ENCODE data around the gene WTAP.
"Not testable (repeated sequence)": the region's sequence is repeated elsewhere in the genome, so short reads cannot be mapped to it uniquely, and the experiment has no call there.

Gene WTAP

DNA sequence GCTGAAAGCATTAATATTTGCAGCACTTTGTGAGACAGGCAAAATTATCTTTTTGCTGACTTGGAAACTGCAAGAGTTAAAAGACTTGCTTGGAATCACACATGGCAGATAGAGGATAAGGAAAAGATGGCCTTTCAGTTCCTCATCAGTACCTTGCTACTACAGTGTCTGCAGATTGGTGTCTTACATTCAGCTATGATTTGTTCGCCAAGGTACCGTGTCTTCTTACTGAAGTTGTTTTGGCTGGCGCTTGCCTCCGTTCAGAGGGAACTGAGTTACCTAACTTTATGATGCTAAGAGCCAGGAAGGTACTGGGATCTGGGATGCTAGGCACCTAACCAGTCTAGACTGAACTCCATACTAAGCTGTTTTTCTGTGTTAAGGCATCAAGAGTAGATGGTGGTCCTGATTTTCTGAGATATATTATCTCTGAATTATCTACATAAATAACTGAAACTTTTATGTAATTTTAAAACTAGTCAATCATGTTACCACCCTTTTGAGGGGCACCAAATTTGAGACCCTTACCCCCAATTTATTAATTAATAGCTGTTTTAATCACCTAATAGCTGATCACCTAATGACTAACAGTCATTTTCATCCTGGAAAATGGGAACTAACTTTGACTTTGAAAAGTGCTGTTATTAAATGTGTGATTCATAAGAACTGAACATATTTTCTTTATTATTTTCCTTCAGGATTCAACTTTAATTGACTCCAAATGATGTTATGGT is 2.5 kb downstream of the WTAP start:
- DNase-seq, result no peak

DNA sequence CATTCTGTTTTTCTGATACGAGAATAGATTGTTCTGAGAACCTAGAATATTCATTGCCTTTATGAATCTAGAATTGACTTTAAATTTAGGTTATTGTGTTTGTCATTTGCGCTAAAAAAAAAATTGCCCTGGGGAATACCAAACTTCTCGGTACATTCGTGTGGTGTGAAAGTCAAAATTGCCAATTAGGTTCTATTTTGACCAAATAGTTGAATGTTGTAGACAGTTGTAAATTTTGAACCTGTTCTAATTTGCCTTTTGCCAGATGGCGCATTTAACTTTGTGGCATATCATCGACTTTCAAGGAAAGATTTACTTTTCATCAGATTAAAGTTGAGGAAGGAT is 3.0 kb downstream of the WTAP start:
- no peak for DNase-seq

DNA sequence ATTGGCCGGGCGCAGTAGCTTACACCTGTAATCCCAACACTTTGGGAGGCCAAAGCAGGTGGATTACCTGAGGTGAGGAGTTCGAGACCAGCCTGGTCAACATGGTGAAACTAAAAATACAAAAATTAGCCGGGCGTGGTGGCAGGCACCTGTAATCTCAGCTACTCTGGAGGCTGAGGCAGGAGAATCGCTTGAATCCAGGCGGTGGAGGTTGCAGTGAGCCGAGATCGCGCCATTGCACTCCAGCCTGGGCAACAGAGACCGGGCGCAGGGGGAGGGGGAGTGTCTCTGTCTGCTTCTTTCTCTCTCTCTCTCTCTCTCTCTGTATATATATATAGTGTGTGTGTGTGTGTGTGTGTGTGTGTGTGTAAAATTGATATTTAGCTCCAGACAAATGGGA is 5.2 kb downstream of the WTAP start:
- DNase-seq, result not testable (repeated sequence)

DNA sequence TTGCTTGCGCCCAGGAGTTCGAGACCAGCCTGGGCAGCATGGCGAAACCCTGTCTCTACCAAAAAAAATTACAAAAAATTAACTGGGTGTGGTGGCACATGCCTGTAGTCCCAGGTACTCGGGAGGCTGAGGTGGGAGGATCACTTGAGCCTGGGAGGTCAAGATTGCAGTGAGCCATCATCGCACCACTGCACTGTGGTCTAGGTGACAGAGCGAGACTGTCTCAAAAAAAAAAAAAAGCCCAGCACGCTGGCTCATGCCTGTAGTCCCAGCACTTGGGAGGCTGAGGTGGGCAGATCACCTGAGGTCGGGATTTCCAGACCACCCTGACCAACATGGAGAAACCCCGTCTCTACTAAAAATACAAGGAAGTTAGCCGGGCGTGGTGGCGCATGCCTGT is 6.1 kb downstream of the WTAP start:
- DNase-seq, result not testable (repeated sequence)

DNA sequence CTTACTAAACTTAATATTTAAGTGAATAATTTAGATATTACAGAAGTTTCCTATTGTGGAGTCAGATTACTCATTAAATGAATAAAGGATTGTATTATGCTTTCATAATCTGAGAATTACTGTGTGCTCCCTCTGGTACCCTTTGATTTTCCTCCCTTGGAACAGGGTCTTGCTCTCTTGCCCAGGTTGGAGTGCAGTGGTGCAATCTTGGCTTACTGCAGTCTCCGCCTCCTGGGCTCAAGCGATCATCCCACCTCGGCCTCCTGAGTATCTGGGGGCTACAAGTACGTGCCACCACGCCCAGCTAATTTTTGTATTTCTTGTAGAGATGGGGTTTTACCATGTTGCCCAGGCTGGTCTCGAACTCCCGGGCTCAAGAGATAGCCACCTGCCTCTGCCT is 9.6 kb downstream of the WTAP start:
- DNase-seq, result no peak

DNA sequence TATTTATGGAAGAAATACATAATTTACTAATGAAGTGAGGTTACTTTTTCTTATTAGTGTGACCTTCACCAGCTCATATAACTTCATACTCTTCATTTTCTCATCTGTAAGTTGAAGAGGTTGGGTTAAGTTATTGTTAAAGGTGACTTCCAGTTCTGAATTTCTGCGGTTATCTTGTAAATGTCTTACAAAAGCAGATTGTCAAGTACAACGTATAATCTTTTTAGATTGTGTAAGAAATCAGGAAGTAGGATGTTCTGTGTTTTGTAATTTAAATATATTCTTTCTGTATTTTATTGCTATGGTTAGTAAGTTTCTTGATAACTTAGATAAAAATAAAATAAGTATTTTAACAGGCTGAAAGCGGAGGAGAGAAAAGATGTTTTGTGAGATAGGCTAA is 12.0 kb downstream of the WTAP start:
- no peak for DNase-seq

DNA sequence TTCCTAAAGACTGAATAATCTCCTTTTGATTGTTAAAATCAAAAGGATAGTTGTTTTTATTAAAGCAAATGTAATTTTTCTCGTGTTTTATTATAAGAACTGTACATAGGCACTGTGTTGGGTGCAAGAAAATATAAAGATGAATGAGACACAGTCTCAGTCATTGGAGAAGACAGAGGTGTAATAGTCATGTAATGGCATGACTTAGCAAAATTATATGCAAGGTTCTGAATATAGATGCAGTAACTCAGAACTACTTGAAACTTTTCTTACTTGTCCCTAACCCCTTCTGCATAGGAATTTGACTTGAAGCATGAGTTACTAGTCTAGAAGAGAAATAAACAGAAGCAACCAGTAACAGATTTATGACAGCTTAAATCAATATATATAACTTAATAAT is 14.9 kb downstream of the WTAP start:
- DNase-seq, result no peak

DNA sequence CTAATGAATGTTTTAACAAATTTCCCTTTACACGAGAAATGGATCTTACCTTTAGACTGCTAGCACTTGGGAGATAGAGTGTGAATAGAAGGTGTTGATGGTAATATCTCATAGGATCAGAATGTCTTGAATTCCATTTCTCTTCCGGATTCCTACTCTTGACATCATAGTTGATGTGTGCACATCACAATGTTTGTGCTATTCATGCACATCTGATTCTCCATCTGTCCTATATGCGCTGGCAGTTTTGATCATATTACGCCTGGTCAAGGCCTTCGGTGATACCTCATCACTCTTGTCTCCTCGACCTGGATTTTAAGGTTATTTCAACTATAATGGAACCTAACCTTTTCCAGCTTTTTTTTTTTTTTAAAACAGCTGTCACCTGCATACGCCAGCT is 17.8 kb downstream of the WTAP start:
- DNase-seq, result no peak

DNA sequence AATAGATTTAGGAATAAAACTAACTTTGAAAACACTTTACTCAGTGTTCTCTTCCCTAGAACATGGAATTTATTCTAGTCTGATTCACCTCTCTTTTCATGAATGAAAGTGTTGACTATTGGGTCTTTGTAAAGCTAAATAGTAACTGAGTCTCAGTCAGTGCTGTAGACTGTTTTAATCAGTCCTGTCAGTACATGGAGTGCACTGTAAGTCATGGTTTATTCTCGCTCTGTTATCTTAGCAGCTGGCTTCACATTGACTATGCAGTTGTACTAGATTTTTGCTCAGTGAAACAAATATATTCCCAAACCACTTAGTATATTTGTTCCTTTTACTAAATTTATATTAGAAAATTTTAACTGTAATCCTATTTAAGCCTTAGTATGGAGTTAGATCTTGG is 19.5 kb downstream of the WTAP start:
- DNase-seq, result no peak

DNA sequence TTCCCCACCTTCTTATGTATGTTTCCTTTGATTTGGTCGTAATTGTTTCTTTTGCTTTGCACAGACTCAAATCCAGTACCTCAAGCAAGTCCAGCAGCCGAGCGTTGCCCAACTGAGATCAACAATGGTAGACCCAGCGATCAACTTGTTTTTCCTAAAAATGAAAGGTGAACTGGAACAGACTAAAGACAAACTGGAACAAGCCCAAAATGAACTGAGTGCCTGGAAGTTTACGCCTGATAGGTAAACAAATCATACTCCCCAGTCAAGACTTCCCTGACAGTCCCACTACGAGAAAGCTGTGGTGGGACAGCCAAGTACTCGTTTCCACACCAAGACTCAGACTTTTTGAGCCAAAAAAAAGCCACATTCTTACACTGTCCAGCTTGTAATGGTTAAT is 20.8 kb downstream of the WTAP start:
- not testable (repeated sequence) for DNase-seq

DNA sequence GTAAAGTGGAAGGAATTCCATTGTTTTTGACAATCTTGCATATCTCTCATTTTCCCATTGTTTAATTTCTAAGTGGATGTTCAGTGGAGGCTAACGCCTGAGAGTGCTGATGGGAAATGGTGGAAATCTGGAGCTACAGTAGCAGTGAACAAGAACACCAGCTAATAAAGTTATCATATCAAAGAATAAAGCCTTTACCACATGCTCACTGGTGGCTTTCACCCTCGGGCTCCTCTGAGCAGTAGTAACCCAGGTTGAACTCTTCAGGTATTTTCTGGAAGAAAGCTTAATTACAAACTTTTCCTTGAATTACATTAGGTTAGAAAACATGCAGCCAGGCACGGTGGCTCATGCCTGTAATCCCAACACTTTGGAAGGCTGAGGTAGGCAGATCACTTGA is 24.1 kb downstream of the WTAP start:
- DNase-seq, result no peak

DNA sequence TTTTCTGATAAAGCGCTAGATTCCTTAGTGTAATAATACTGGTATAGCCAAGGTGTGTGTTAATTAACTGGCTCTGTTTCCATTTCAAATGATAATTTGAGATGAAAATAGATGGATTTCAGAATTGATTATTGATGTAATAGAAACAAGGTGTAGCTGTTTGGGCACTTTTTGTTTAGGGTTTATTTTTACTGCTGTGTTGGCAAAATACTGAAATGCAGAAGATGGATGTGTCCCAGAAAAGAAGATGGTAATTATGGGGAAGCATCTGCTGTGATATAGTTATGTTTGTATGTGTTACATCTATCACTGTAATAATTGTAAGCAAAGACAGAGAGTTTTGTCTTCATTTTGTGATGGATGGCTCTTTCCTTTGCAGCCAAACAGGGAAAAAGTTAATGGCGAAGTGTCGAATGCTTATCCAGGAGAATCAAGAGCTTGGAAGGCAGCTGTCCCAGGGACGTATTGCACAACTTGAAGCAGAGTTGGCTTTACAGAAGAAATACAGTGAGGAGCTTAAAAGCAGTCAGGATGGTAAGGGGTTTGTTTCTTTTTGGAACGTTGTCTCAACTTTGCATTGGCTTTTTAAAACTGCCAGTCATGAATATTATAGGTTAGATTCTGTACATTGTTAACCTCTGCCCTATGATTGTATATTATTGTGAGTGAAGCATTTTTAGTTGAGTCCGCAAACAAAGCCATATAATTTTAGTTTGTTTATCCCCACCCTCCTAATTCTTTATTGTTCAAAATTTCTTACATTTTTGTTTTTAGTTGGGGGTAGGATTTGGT is 26.0 kb downstream of the WTAP start:
- DNase-seq, result no peak

DNA sequence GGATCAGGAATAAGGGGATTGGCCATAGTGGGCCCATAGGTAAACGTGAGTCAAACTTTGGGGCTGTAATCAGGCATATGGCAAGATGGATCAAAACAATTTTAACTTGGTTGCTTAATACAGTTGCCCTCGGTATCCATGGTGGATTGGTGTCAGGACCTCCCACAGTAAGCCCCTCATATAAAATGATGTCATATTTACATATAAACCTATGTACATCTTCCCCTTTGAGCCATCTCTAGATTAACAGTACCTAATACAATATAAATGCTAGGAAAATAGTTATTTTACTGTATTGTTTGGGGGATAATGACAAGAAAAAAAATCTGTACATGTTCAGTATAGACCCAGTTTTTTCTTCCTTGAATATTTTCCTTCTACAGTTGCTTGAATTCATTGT is 27.1 kb downstream of the WTAP start:
- no peak for DNase-seq

DNA sequence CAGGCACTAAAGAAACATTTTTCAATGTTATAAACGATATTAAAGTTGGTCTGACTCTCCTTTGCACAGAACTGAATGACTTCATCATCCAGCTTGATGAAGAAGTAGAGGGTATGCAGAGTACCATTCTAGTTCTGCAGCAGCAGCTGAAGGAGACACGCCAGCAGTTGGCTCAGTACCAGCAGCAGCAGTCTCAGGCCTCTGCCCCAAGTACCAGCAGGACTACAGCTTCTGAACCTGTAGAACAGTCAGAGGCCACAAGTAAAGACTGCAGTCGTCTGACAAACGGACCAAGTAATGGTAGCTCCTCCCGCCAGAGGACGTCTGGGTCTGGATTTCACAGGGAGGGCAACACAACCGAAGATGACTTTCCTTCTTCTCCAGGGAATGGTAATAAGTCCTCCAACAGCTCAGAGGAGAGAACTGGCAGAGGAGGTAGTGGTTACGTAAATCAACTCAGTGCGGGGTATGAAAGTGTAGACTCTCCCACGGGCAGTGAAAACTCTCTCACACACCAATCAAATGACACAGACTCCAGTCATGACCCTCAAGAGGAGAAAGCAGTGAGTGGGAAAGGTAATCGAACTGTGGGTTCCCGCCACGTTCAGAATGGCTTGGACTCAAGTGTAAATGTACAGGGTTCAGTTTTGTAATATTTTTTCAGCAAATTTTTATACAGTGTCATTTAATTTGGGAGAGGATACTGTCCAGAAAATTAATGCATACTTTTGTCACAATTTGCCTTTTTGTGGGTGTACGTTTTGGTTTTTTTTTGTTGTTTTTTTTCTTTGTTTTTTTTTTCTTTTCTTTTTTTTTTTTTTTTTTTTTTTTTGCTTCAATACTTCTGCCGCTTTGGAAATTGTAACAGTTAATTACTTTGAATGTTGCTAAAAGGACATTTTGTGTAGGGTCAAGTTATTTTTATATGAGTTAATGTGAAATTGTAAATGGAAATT is 27.9 kb downstream of the WTAP start:
- DNase-seq, result no peak

DNA sequence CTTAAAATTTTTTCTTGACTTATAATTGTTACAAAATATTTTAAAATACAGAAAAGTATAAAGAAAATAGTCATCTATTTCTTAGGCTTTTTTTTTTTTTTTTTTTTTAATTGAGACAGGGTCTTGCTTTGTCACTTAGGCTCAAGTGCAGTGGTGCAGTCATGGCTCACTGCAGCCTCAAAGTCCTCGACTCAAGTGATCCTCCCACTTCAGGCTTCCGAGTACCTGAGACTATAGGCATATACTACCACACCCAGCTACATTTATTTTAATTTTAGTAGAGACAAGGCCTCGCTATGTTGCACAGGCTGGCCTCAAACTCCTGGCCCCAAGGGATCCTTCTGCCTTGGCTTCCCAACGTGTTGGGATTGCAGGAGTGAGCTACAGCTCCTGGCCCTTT is 29.2 kb downstream of the WTAP start:
- DNase-seq, result no peak

DNA sequence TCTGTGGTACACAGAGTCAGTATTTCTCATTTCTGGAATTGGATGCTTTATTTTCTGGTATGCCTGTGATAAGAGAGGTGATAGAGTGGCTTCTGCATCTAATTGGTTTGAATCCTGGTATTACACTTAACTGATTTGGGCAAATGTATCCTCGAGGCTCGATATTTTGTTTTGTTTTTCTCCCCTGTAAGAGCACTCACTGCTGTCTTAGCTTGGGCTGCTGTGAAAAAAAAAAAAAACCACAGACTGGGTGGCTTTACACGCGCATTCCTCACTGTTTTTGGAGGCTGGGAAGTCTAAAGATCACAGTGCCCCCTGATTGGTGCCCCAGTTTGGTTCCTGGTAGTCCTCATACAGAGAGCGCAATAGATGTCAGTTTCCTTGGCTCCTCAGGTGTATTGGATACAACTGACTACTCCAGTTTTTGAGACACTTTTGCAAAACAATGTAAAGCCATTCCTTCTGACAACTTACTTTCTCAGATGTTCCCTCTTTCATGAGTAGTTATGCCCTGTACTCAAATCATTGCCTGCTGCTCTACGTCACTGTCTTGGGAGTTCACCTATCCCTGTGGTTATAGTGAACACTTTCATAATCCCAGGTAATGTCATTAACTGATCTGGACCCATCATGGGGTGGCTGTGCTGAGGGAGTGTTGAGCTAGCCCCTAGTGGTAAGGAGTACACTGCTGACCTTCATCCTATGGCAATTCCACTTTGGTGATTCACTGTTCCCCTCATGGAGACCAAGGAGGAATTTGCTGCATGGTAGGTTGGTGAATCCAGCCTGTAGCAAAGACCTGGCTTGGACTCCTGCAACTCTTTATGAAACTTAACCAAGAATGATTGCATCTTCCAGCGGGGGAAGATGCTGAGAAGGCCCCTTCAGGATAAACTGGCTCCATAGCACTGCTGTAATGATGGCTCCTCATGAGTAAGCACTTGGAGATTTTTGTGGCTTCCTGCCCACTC is 31.0 kb downstream of the WTAP start:
- no peak for DNase-seq

DNA sequence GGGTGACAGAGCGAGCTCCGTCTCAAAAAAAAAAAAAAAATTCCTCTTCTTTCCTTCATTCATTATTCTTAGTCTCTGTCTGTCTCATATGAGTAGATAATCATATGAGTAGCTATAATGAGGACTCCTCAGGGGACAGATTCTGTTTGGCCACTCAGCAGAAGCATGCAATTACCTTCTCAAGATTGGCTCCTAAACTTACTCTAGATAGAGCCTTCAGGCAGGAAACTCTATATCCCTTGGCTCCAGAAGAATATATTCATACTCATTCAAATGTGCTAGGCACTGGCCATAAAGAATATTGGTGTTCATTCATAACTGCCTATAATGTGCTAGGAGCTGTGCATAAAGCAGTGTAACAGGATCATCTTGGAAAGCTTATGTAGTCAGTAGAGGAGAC is 32.3 kb downstream of the WTAP start:
- DNase-seq, result no peak

DNA sequence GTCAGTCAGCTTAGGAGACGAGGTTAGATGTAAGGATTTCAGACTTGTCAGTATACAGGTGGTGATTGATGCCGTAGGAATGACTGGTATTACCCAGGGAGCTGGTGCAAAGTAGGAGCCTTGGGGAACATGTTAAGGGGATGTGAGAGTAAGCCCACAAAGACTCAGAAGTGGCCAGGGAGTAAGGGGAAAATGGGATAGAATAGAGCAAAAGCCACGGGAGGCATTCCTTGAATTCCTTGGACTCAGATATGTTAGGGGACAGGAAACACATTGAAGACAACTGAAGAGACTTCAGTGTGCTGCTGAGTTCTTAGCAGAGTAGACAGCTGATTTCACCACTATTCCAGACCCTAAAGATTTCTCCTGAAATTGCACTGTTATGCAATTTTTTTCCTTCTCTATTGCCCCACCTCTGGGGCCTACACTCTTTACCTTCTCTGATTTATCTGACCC is 33.3 kb downstream of the WTAP start:
- DNase-seq, result no peak

DNA sequence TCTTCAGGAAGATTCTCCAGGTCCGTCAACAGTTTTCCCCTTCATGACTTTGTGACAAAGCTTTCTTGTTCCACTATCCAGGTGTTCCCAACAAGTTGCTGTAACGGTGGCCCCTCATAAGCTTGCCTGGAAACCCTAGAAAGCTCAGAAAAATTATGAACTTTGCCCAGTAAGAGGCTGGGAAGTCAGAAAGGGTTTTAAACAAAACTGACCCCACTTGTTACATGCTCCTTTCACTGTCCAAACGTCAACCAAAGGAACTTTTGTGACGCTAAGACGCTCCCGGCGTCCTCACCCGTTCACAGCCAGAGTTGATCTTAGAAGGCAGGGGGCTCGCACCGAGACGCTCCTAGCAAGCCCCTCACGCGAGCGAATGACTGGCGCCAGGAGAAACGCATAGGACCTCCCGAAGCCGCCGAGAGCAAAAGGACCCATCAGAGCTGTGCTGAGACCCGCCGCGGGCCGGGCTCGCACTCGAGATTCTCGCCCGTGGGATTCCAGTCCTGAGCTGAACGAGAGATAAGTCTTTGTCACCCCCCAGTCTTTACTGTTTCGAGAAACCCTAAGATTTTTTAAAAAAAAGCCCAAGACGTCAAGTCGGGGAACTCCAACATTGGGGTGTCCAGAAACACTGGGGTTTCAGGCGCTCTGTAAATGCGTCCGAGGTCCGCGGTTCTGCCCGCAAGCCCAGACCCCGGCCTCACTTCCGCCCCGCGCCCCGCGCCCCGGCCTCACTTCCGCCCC is 34.0 kb downstream of the WTAP start:
- no peak for DNase-seq

DNA sequence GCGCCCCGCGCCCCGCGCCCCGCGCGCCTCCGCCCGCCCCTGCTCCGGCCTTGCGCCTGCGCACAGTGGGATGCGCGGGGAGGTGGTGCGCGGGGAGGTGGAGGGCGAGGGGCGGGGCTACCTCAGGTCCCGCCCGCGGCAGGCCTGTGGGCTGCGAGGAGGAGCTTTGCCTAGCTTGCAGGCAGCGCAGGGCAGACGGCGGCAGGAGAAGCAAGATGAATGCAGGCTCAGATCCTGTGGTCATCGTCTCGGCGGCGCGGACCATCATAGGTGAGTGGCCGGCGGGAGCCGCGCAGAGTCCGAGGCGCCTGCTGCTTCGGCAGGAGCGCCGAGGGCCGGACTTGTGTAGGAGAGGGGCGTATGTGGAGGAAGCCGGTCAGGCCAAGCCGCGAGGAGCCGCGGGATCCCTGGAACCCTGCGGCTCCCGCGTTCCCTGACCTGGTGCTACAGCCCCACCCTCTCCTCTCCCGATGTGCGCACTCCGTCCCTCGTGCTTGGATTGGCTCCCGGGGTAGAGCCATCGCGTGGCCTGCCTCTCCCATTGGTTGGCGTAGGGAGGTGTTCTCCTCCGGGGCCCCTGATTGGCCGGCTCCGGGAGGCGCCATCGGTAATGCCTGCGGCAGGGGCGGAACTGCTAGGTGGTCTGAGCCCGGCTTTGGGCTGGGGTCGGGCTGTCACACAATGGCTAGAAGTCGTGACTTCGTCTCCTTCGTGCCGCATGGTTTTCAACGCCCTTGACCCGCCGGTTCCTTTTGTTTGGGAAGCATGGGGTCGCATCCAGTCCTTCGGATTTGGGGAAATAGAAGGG is 34.8 kb downstream of the WTAP start, which contains the start of gene ACAT2:
Gene ACAT2, plus strand, starts transcription at position 173 of the 808 bp plus-strand sequence. Its CDS starts 43 bp downstream, at position 216.
- peak; percentile 92 for DNase-seq
